IPS-20b (cell line): Measurements from ENCODE around the gene ZFYVE16.

ENCODE experiments used
- H3K27ac ChIP-seq: one replicate; pipeline ENCODE4 v1.5.1; 2013; ENCODE audit warnings: low read length
- H3K27me3 ChIP-seq: 2 replicates; pipeline ENCODE4 v1.6.1; 2013; ENCODE audit warnings: mild to moderate bottlenecking, low read length, inconsistent platforms; ENCODE audit not compliant: insufficient read depth
- H3K36me3 ChIP-seq: 2 replicates; pipeline ENCODE4 v1.6.1; 2013; ENCODE audit warnings: low read depth, mild to moderate bottlenecking, inconsistent platforms, low read length, moderate library complexity; ENCODE audit not compliant: insufficient read depth
- H3K4me1 ChIP-seq: 2 replicates; pipeline ENCODE4 v1.6.1; 2013; ENCODE audit warnings: mild to moderate bottlenecking, control low read depth, inconsistent platforms, low read length, moderate library complexity; ENCODE audit not compliant: insufficient read depth
- H3K4me3 ChIP-seq: 2 replicates; pipeline ENCODE4 v1.5.1; 2013; ENCODE audit warnings: mild to moderate bottlenecking, low read length, inconsistent platforms
- H3K9ac ChIP-seq: 2 replicates; pipeline ENCODE4 v1.6.1; 2013; ENCODE audit warnings: low read depth, mild to moderate bottlenecking, inconsistent platforms, low read length, moderate library complexity
- H3K9me3 ChIP-seq: 2 replicates; pipeline ENCODE4 v1.6.1; 2013; ENCODE audit warnings: mild to moderate bottlenecking, low read depth, low read length, inconsistent platforms; ENCODE audit not compliant: insufficient read depth

Gene ZFYVE16

GRCh38 chr5:80407735-80408483 is at the start of gene ZFYVE16:
ZFYVE16 (plus strand) TSS chr5:80408064; CDS start chr5:80434148, 26,084 bp downstream.
- Histone ChIP-seq H3K27me3 (no peaks in the 10 kb centered on the region), H3K9ac (peak within 1 kb of the TSS; percentile 84), H3K9me3 (no peaks in the 10 kb centered on the region), H3K36me3 (no peaks in the 10 kb centered on the region; the same call in 1 of the 2 replicates), H3K27ac (peak within 1 kb of the TSS; percentile 90), H3K4me1 (peaks cover 5% of the 10 kb centered on the region; the same call in 1 of the 2 replicates), H3K4me3 (peak within 1 kb of the TSS; percentile 94)

- Histone ChIP-seq H3K27ac (no peak overlapping the region), H3K9ac (no peak overlapping the region), H3K9me3 (no peaks in the 10 kb centered on the region), H3K36me3 (no peaks in the 10 kb centered on the region), H3K27me3 (no peaks in the 10 kb centered on the region), H3K4me3 (no peak overlapping the region), H3K4me1 (no peaks in the 10 kb centered on the region)
Observed at GRCh38 chr5:80360914-80361444, 46.9 kb upstream of the ZFYVE16 start.

- Histone ChIP-seq H3K9me3 (no peaks in the 10 kb centered on the region), H3K27me3 (no peaks in the 10 kb centered on the region), H3K9ac (no peak overlapping the region)
Observed at GRCh38 chr5:80364892-80365291, 43.0 kb upstream of the ZFYVE16 start.

GRCh38 chr5:80368661-80369480 is 39.0 kb upstream of the ZFYVE16 start:
- Histone ChIP-seq H3K9ac (no peak overlapping the region), H3K4me1 (no peaks in the 10 kb centered on the region; the same call in 1 of the 2 replicates), H3K4me3 (no peak overlapping the region), H3K27me3 (no peaks in the 10 kb centered on the region), H3K9me3 (no peaks in the 10 kb centered on the region), H3K36me3 (no peaks in the 10 kb centered on the region), H3K27ac (no peak overlapping the region)

More at GRCh38 chr5:80364892-80365291, 43.0 kb upstream of the ZFYVE16 start:
- Histone ChIP-seq H3K4me3 (no peak overlapping the region), H3K4me1 (no peaks in the 10 kb centered on the region; the same call in 1 of the 2 replicates), H3K27ac (no peak overlapping the region), H3K36me3 (no peaks in the 10 kb centered on the region)

GRCh38 chr5:80369521-80369920 is 38.3 kb upstream of the ZFYVE16 start:
- no peaks in the 10 kb centered on the region; the same call in 1 of the 2 replicates for H3K4me1 ChIP-seq
- H3K9ac ChIP-seq = no peak overlapping the region
- no peaks in the 10 kb centered on the region for H3K9me3 ChIP-seq
- H3K27me3 ChIP-seq = no peaks in the 10 kb centered on the region
- no peaks in the 10 kb centered on the region for H3K36me3 ChIP-seq
- H3K4me3 ChIP-seq = no peak overlapping the region
- no peak overlapping the region for H3K27ac ChIP-seq

- no peaks in the 10 kb centered on the region for H3K36me3 ChIP-seq
Observed at GRCh38 chr5:80370390-80370789, 37.5 kb upstream of the ZFYVE16 start.

GRCh38 chr5:80372780-80373179 is 35.1 kb upstream of the ZFYVE16 start:
- Histone ChIP-seq H3K36me3 (no peaks in the 10 kb centered on the region), H3K27me3 (no peaks in the 10 kb centered on the region), H3K4me1 (no peaks in the 10 kb centered on the region; the same call in 1 of the 2 replicates), H3K4me3 (no peak overlapping the region), H3K27ac (no peak overlapping the region), H3K9me3 (no peaks in the 10 kb centered on the region), H3K9ac (no peak overlapping the region)

More at GRCh38 chr5:80370390-80370789, 37.5 kb upstream of the ZFYVE16 start:
- H3K4me3 ChIP-seq = no peak overlapping the region
- no peaks in the 10 kb centered on the region for H3K27me3 ChIP-seq
- H3K9me3 ChIP-seq = no peaks in the 10 kb centered on the region
- no peak overlapping the region for H3K27ac ChIP-seq
- no peak overlapping the region for H3K9ac ChIP-seq
- H3K4me1 ChIP-seq = no peaks in the 10 kb centered on the region; the same call in 1 of the 2 replicates

- no peak overlapping the region for H3K4me3 ChIP-seq
Observed at GRCh38 chr5:80374188-80374587, 33.7 kb upstream of the ZFYVE16 start.

GRCh38 chr5:80376557-80376956 is 31.3 kb upstream of the ZFYVE16 start:
- Histone ChIP-seq H3K27me3 (no peaks in the 10 kb centered on the region), H3K4me3 (no peak overlapping the region), H3K36me3 (no peaks in the 10 kb centered on the region), H3K4me1 (no peaks in the 10 kb centered on the region), H3K9me3 (no peaks in the 10 kb centered on the region), H3K27ac (no peak overlapping the region), H3K9ac (no peak overlapping the region)

More at GRCh38 chr5:80374188-80374587, 33.7 kb upstream of the ZFYVE16 start:
- H3K9me3 ChIP-seq = no peaks in the 10 kb centered on the region
- no peaks in the 10 kb centered on the region for H3K36me3 ChIP-seq
- H3K27me3 ChIP-seq = no peaks in the 10 kb centered on the region
- H3K4me1 ChIP-seq = no peaks in the 10 kb centered on the region; the same call in 1 of the 2 replicates
- no peak overlapping the region for H3K27ac ChIP-seq
- H3K9ac ChIP-seq = no peak overlapping the region

- Histone ChIP-seq H3K4me3 (no peak overlapping the region), H3K9ac (no peak overlapping the region), H3K9me3 (no peaks in the 10 kb centered on the region), H3K4me1 (no peaks in the 10 kb centered on the region), H3K27me3 (no peaks in the 10 kb centered on the region), H3K36me3 (no peaks in the 10 kb centered on the region), H3K27ac (no peak overlapping the region)
Observed at GRCh38 chr5:80382488-80382887, 25.4 kb upstream of the ZFYVE16 start.

- no peaks in the 10 kb centered on the region for H3K9me3 ChIP-seq
- H3K27ac ChIP-seq = no peak overlapping the region
- H3K4me1 ChIP-seq = no peaks in the 10 kb centered on the region
- H3K4me3 ChIP-seq = no peak overlapping the region
- no peaks in the 10 kb centered on the region for H3K27me3 ChIP-seq
- no peaks in the 10 kb centered on the region for H3K36me3 ChIP-seq
- H3K9ac ChIP-seq = no peak overlapping the region
Observed at GRCh38 chr5:80387063-80387768, 20.6 kb upstream of the ZFYVE16 start.
